ENCODE measurements around the gene EGFLAM. TPM values are rescaled to one million over a fixed set of nuclear protein-coding genes. Genes with fewer than 3 reads are reported as not detected.

The EGFLAM gene
- total and polyA plus RNA-seq, 2 of the 4 experiments (the other 2 are of a cell fraction): 0.77 to 1.1 TPM

DNA sequence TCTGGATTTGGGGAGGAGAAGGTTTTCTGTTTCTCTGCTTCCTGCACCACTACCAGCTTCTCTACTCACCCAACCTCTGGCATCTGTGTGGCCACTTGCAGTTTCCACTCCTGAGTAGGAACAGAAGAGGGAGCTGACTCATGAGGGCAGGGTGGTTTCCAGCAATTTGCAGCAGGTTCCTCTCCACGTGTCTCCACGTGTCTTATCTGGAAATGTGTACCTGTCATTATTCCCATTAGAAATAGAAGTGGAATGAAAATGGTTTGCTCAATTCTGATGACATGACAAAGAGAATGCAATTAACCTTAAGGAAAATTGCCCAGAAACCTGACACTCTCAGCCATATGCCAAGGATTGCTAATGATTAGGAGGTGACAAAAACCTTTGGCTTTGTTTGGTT is 33.0 kb downstream of the EGFLAM start:
- H3K4me3 ChIP-seq (ENCODE audit: insufficient read depth, low read depth, low read length): no peak overlapping the region
- ATAC-seq (ENCODE audit: low read depth): no peak
- no peak for DNase-seq
- H3K27me3 ChIP-seq (ENCODE audit: control insufficient read depth, insufficient read depth, low read length): no peaks in the 10 kb centered on the region; the same call in 1 of the 2 replicates
- H2BK15ac ChIP-seq (ENCODE audit: low read depth, low read length): no peak overlapping the region
- no peaks in the 10 kb centered on the region for H3K79me1 ChIP-seq (ENCODE audit: low read depth in 1 of 2, low read length in 2 of 2)
- H2BK5ac ChIP-seq (ENCODE audit: low read depth, low read length, poor library complexity, severe bottlenecking): no peak overlapping the region
- H3K27ac ChIP-seq (ENCODE audit: insufficient read depth, low read length): no peak overlapping the region
- H2BK20ac ChIP-seq (ENCODE audit: low read depth, low read length): no peak overlapping the region
- TF ChIP-seq NFE2L2 (IDR thresholded peaks at IDR 0.05; ENCODE audit: low read depth, low read length) (no peak), MAZ (IDR thresholded peaks at IDR 0.05; ENCODE audit: borderline replicate concordance, low read depth, low read length) (no peak), USF2 (IDR thresholded peaks at IDR 0.05; ENCODE audit: low read depth, low read length) (no peak), MAFK (IDR thresholded peaks at IDR 0.05; ENCODE audit: low read depth, low read length) (no peak), FOS (IDR thresholded peaks at IDR 0.05; ENCODE audit: low read depth, low read length) (no peak), BHLHE40 (IDR thresholded peaks at IDR 0.05; ENCODE audit: low read depth, low read length) (no peak), MXI1 (IDR thresholded peaks at IDR 0.05; ENCODE audit: borderline replicate concordance, low read depth, low read length) (no peak), CEBPB (IDR thresholded peaks at IDR 0.05; ENCODE audit: low read depth, low read length) (no peak), CHD1 (IDR thresholded peaks at IDR 0.05; ENCODE audit: low read depth, low read length) (no peak), SMC3 (IDR thresholded peaks at IDR 0.05; ENCODE audit: low read depth, low read length) (no peak), RCOR1 (IDR thresholded peaks at IDR 0.05; ENCODE audit: insufficient replicate concordance, low read length) (no peak), RFX5 (IDR thresholded peaks at IDR 0.05; ENCODE audit: low read depth, low read length) (no peak), RAD21 (IDR thresholded peaks at IDR 0.05; ENCODE audit: low read length) (no peak), CTCF (conservative IDR thresholded peaks at IDR 0.05; ENCODE audit: low read depth, low read length) (no peak), POLR2A (IDR thresholded peaks at IDR 0.05; ENCODE audit: low read depth, low read length) (no peak), ELK1 (IDR thresholded peaks at IDR 0.05; ENCODE audit: borderline replicate concordance, low read depth, low read length) (no peak)
- no peak overlapping the region for H2AFZ ChIP-seq (replicated peaks; ENCODE audit: low read length, poor library complexity)
- H3K23ac ChIP-seq (ENCODE audit: low read depth, low read length): no peak overlapping the region
- no peak overlapping the region for H2AK5ac ChIP-seq (ENCODE audit: low read depth, low read length)
- no peak overlapping the region for H4K91ac ChIP-seq (ENCODE audit: insufficient read depth, low read depth, low read length)
- no peaks in the 10 kb centered on the region for H3K9me1 ChIP-seq (ENCODE audit: insufficient read depth, low read length)
- H3K9ac ChIP-seq (ENCODE audit: low read depth, low read length): no peak overlapping the region
- no CpG with 5 or more reads among the region's 2 CpGs for WGBS, 2 experiments (ENCODE audit: extremely low coverage in 2 of 2, insufficient read length in 1 of 2)
- dilution Hi-C loops (cut with HindIII; ENCODE audit: low sequenced_read_pairs, unreplicated experiment): no loop called here
- CTCF ChIA-PET: no interaction called here
- H4K5ac ChIP-seq (ENCODE audit: low read depth, low read length): no peak overlapping the region
- no peaks in the 10 kb centered on the region for H3K4me1 ChIP-seq (ENCODE audit: control insufficient read depth, insufficient read depth, low read length)
- H3K4me2 ChIP-seq (ENCODE audit: low read depth, low read length): no peak overlapping the region
- BruUV-seq (replicated peaks): no TSS peak
- no peak overlapping the region for H4K8ac ChIP-seq (ENCODE audit: low read depth in 2 of 2, low read length in 2 of 2)
- in situ Hi-C loops (cut with MboI; ENCODE audit: low sequenced_read_pairs): no loop called here
- no peak overlapping the region for H3K18ac ChIP-seq (ENCODE audit: low read depth, low read length)
- no peaks in the 10 kb centered on the region for H3K36me3 ChIP-seq (ENCODE audit: control insufficient read depth, insufficient read depth, low read length)
- H3K14ac ChIP-seq (replicated peaks; ENCODE audit: low read depth, low read length): no peak overlapping the region
- H3K4ac ChIP-seq (ENCODE audit: low read depth, low read length): no peak overlapping the region
- intact Hi-C loops (cut with micrococcal nuclease): no loop called here
- no peaks in the 10 kb centered on the region for H4K20me1 ChIP-seq (ENCODE audit: insufficient read depth, low read length)
- H3K56ac ChIP-seq (ENCODE audit: extremely low read depth, insufficient read depth, low read length): no peak overlapping the region
- no peak overlapping the region for H2AK9ac ChIP-seq (replicated peaks; ENCODE audit: low read depth, low read length, poor library complexity)
- no peaks in the 10 kb centered on the region for H3K9me3 ChIP-seq (ENCODE audit: control insufficient read depth, insufficient read depth, low read length)
- H2BK120ac ChIP-seq (ENCODE audit: low read depth, low read length): no peak overlapping the region
- POLR2A ChIA-PET (ENCODE audit: unreplicated experiment): no interaction called here

Data from IMR-90 (cell line).